Ishikawa (cell line): ENCODE data around the gene C20orf202.

Experiments used
- CEBPB ChIP-seq: IDR thresholded peaks from 2 replicates; pipeline ENCODE4 v1.6.1; 2012
- CREB1 ChIP-seq: IDR thresholded peaks from 2 replicates; pipeline ENCODE4 v1.6.1; 2012; ENCODE audit warnings: low read depth
- EGR1 ChIP-seq: IDR thresholded peaks from 2 replicates; pipeline ENCODE4 v1.6.1; 2012
- EP300 ChIP-seq: IDR thresholded peaks from 2 replicates; pipeline ENCODE4 v1.6.1; 2012; ENCODE audit warnings: borderline replicate concordance
- FOXM1 ChIP-seq: IDR thresholded peaks from 2 replicates; pipeline ENCODE4 v1.6.1; 2012; ENCODE audit warnings: low read depth, borderline replicate concordance
- RAD21 ChIP-seq: IDR thresholded peaks from 2 replicates; pipeline ENCODE4 v1.6.1; 2012; ENCODE audit warnings: low read depth
- TAF1 ChIP-seq: IDR thresholded peaks from 2 replicates; pipeline ENCODE4 v1.6.1; 2012; ENCODE audit warnings: low read depth, mild to moderate bottlenecking
- TCF12 ChIP-seq: IDR thresholded peaks from 2 replicates; pipeline ENCODE4 v1.6.1; 2012; ENCODE audit warnings: low read depth
- YY1 ChIP-seq: IDR thresholded peaks from 2 replicates; pipeline ENCODE4 v1.6.1; 2012; ENCODE audit warnings: low read depth
- TF ChIP-seq, protein P1 (sequence below): IDR thresholded peaks from 2 replicates; pipeline ENCODE4 v1.6.1; 2012; ENCODE audit warnings: low read depth, mild to moderate bottlenecking
- TF ChIP-seq, protein P2 (sequence below): IDR thresholded peaks from 2 replicates; pipeline ENCODE4 v1.6.1; 2012

GRCh38 chr20:1182106-1182505, 21.1 kb upstream of the C20orf202 start:
- TF ChIP-seq FOXM1 = no peak
- TF ChIP-seq, protein P1, sequence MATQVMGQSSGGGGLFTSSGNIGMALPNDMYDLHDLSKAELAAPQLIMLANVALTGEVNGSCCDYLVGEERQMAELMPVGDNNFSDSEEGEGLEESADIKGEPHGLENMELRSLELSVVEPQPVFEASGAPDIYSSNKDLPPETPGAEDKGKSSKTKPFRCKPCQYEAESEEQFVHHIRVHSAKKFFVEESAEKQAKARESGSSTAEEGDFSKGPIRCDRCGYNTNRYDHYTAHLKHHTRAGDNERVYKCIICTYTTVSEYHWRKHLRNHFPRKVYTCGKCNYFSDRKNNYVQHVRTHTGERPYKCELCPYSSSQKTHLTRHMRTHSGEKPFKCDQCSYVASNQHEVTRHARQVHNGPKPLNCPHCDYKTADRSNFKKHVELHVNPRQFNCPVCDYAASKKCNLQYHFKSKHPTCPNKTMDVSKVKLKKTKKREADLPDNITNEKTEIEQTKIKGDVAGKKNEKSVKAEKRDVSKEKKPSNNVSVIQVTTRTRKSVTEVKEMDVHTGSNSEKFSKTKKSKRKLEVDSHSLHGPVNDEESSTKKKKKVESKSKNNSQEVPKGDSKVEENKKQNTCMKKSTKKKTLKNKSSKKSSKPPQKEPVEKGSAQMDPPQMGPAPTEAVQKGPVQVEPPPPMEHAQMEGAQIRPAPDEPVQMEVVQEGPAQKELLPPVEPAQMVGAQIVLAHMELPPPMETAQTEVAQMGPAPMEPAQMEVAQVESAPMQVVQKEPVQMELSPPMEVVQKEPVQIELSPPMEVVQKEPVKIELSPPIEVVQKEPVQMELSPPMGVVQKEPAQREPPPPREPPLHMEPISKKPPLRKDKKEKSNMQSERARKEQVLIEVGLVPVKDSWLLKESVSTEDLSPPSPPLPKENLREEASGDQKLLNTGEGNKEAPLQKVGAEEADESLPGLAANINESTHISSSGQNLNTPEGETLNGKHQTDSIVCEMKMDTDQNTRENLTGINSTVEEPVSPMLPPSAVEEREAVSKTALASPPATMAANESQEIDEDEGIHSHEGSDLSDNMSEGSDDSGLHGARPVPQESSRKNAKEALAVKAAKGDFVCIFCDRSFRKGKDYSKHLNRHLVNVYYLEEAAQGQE = no peak
- TF ChIP-seq TCF12 = no peak
- TF ChIP-seq, protein P2, sequence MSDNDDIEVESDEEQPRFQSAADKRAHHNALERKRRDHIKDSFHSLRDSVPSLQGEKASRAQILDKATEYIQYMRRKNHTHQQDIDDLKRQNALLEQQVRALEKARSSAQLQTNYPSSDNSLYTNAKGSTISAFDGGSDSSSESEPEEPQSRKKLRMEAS = no peak
- no peak for TF ChIP-seq CREB1
- no peak for TF ChIP-seq YY1
- no peak for TF ChIP-seq RAD21
- TF ChIP-seq CEBPB = no peak
- no peak for TF ChIP-seq EGR1
- no peak for TF ChIP-seq EP300
- no peak for TF ChIP-seq TAF1
